Measurements from ENCODE around the gene IFT57. TPM values are rescaled to one million over a fixed set of nuclear protein-coding genes. Genes with fewer than 3 reads are reported as not detected.

IFT57 gene
- total and polyA plus RNA-seq, 2 of the 8 experiments (the other 6 are each of a cell fraction or from before 2014, with no cell fraction given), result 15.1 to 27.8 TPM

DNA sequence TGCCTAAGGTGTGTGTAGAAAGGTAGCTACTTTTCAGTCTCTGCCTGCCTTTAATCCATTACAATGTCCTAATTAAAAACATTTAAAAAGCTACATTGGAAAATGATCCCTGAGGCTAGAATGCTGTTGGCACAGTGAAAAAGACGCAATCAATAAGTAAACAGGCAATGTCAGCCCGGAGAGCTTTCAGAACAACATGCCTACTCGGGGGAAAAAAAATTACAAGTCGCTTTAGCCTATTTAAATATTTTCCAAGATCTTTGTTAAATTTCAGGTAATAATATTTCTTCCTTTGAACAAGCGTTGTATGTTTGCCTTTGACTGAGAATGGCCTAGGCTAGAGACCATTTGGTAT is 84.8 kb downstream of the IFT57 start:
- no peak for TF ChIP-seq CREB1 (IDR thresholded peaks at IDR 0.05)
- no peak for TF ChIP-seq SP4 (IDR thresholded peaks at IDR 0.05; ENCODE audit: low read length)
- no peak for TF ChIP-seq SUZ12 (IDR thresholded peaks at IDR 0.05; ENCODE audit: low read length)
- TF ChIP-seq CBX5 (IDR thresholded peaks at IDR 0.05; ENCODE audit: low read depth, low read length), result no peak
- no peak for TF ChIP-seq BRCA1 (IDR thresholded peaks at IDR 0.05; ENCODE audit: low read depth, low read length)
- TF ChIP-seq, protein P1, sequence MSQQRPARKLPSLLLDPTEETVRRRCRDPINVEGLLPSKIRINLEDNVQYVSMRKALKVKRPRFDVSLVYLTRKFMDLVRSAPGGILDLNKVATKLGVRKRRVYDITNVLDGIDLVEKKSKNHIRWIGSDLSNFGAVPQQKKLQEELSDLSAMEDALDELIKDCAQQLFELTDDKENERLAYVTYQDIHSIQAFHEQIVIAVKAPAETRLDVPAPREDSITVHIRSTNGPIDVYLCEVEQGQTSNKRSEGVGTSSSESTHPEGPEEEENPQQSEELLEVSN (IDR thresholded peaks at IDR 0.05), result no peak
- no peak for TF ChIP-seq EZH2 (IDR thresholded peaks at IDR 0.05; ENCODE audit: low read depth, low read length, severe bottlenecking)
- no peak for TF ChIP-seq JUN (IDR thresholded peaks at IDR 0.05; ENCODE audit: low read depth, low read length)
- TF ChIP-seq BCL11A (IDR thresholded peaks at IDR 0.05; ENCODE audit: low read depth in 2 of 2, low read length in 2 of 2), result no peak
- TF ChIP-seq TEAD4 (IDR thresholded peaks at IDR 0.05; ENCODE audit: low read depth, low read length), result no peak
- TF ChIP-seq YY1 (IDR thresholded peaks at IDR 0.05; ENCODE audit: low read depth, low read length), result no peak
- TF ChIP-seq TBP (IDR thresholded peaks at IDR 0.05; ENCODE audit: low read depth, low read length), result no peak
- TF ChIP-seq TAF7 (optimal IDR thresholded peaks at IDR 0.05; ENCODE audit: borderline replicate concordance, low read depth, low read length), result no peak
- TF ChIP-seq TCF12 (IDR thresholded peaks at IDR 0.05; ENCODE audit: low read depth, low read length), result no peak
- TF ChIP-seq MAFK (IDR thresholded peaks at IDR 0.05; ENCODE audit: low read depth, low read length), result no peak
- H3K23ac ChIP-seq (ENCODE audit: insufficient read length), result no peak overlapping the region
- ChIA-PET POLR2A (ENCODE audit: partially characterized antibody) (no interaction called here), CTCF (ENCODE audit: partially characterized antibody) (interaction anchor here (0.6 to 1.6 kb wide), 2 partner anchors 83 to 340 kb away, joined by 3 read pairs; no protein-coding TSS in a partner anchor)
- FAIRE-seq, result no peak
- no peak overlapping the region for H3K4ac ChIP-seq (replicated peaks; ENCODE audit: insufficient read length, low read depth, low read length)
- no peaks in the 10 kb centered on the region for H3K79me1 ChIP-seq (ENCODE audit: low read depth, low read length)
- no peak overlapping the region; the same call in 1 of the 2 replicates for H2BK12ac ChIP-seq (ENCODE audit: low read depth, low read length)
- H2BK120ac ChIP-seq (replicated peaks; ENCODE audit: low read depth, low read length), result no peak overlapping the region
- no peak overlapping the region for H3K14ac ChIP-seq (ENCODE audit: insufficient read length)
- H3K4me1 ChIP-seq (replicated peaks in 1 of 4; ENCODE audit: control insufficient read depth in 3 of 4, insufficient read depth in 4 of 4, low read length in 3 of 4), result peaks cover 0 to 4% (median 0%) of the 10 kb centered on the region in 4 experiments; a peak in 1 of 7 replicates
- no peaks in the 10 kb centered on the region for H3K27me3 ChIP-seq (replicated peaks in 1 of 4; ENCODE audit: control insufficient read depth in 3 of 4, extremely low read depth in 1 of 4, insufficient read depth in 3 of 4, low read length in 3 of 4)
- H4K91ac ChIP-seq (replicated peaks; ENCODE audit: insufficient read length, low read length), result no peak overlapping the region
- H3K4me2 ChIP-seq (ENCODE audit: insufficient read depth in 1 of 2, low read depth in 2 of 2, low read length in 2 of 2), result no peak overlapping the region
- no peak overlapping the region for H3K9ac ChIP-seq (replicated peaks in 1 of 4; ENCODE audit: extremely low read depth in 1 of 4, low read depth in 3 of 4, low read length in 3 of 4)
- H3K18ac ChIP-seq (ENCODE audit: extremely low read depth, low read length), result no peak overlapping the region
- H2BK5ac ChIP-seq (ENCODE audit: low read depth, low read length), result no peak overlapping the region
- H3K4me3 ChIP-seq (ENCODE audit: extremely low read depth in 1 of 4, insufficient read depth in 2 of 4, low read depth in 3 of 4, low read length in 4 of 4), result no peak overlapping the region
- no peak for DNase-seq (ENCODE audit: low read depth in 1 of 2, low spot score in 2 of 2)
- H3K27ac ChIP-seq (ENCODE audit: low read depth, low read length), result no peak overlapping the region
- 91% methylated on average over 5 of the region's 5 CpGs; no CpG with 5 or more reads in 1 of the 2 experiments for WGBS, 2 experiments (ENCODE audit: extremely low coverage in 1 of 2, insufficient coverage in 1 of 2, insufficient read length in 1 of 2, insufficient replicate concordance in 2 of 2, low coverage in 1 of 2, low lambda C conversion rate in 2 of 2, missing lambda C conversion rate in 1 of 2)
- H4K8ac ChIP-seq (ENCODE audit: extremely low read depth, insufficient read depth, low read length), result no peak overlapping the region
- H3K23me2 ChIP-seq (ENCODE audit: low read depth, low read length), result no peaks in the 10 kb centered on the region
- no peak overlapping the region for H2BK20ac ChIP-seq (ENCODE audit: low read length)
- no peak overlapping the region for H4K5ac ChIP-seq (ENCODE audit: insufficient read length, low read depth, low read length)
- H4K20me1 ChIP-seq (replicated peaks in 1 of 2; ENCODE audit: control insufficient read depth in 1 of 2, insufficient read depth in 2 of 2, low read length in 2 of 2), result no peaks in the 10 kb centered on the region
- no peaks in the 10 kb centered on the region for H3K79me2 ChIP-seq (ENCODE audit: control insufficient read depth in 1 of 2, insufficient read depth in 2 of 2, low read length in 2 of 2)
- no peak overlapping the region for H3K56ac ChIP-seq (replicated peaks; ENCODE audit: insufficient read length, low read depth, low read length)
- no peaks in the 10 kb centered on the region for H3K9me3 ChIP-seq (ENCODE audit: insufficient read depth in 2 of 2, low read depth in 1 of 2, low read length in 1 of 2)
- H2AK5ac ChIP-seq (ENCODE audit: low read depth, low read length), result no peak overlapping the region
- no peak overlapping the region for H2BK15ac ChIP-seq (ENCODE audit: low read length)
- no peak overlapping the region for H2AFZ ChIP-seq (ENCODE audit: low read length)
- no peaks in the 10 kb centered on the region for H3K36me3 ChIP-seq (ENCODE audit: control insufficient read depth in 2 of 4, insufficient read depth in 4 of 4, low read length in 3 of 4)
